Right lobe of liver (tissue), 4 donors: ENCODE measurements around the gene YOD1.

Experiments
- CTCF ChIP-seq, 4 donors: fragments of 200-600 bp in 3 of 4; fragments of 450-650 bp in 1 of 4; IDR thresholded peaks; one replicate each; pipeline versions ENCODE4 v1.5.1 to v1.8.0; 2016 to 2022; ENCODE audit warnings: antibody characterized with exemption in 4 of 4, mild to moderate bottlenecking in 2 of 4
- POLR2A ChIP-seq: fragments of 450-650 bp; IDR thresholded peaks from one replicate; pipeline ENCODE4 v1.6.1; 2017; ENCODE audit warnings: antibody characterized with exemption, mild to moderate bottlenecking
- donor health status: DM: no; HTN: no; CAD: no.
- donor health status: DM: no; HTN: no; CAD: no.
- donor health status: DM: no; HTN: yes; CAD: no.

DNA sequence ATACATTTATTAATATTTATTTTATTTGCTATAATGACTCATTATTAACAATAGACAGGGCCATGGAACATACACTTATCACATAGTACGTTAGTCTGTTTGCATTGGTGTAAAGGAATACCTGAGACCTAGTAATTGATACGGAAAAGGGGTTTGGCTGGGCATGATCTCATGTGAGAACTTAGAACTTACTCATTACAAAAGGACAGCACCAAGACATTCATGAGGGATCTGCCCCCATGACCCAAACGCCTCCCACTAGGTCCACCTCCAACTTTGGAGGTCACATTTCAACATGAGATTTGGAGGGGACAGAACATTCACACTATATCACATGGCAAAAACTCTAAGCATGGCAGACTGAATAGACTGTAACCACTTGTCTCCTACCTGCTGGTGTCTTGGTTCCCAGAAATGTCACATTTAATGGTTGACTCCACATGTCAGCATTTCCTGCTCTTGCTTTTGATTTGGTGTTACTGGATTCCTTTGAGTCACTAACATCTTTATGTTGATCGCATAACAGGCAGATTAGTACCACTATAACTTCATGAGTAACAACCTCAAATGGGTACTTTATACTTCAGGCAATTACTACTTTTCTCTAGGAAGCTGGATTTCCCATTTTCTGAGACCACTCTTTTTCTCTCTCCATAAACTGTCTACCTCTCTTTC lies 15.0 kb downstream of the YOD1 start:
- no peak for TF ChIP-seq CTCF (IDR thresholded peaks at IDR 0.05)
- TF ChIP-seq POLR2A: no peak
